ENCODE data around the gene SERPINA10.

DNA sequence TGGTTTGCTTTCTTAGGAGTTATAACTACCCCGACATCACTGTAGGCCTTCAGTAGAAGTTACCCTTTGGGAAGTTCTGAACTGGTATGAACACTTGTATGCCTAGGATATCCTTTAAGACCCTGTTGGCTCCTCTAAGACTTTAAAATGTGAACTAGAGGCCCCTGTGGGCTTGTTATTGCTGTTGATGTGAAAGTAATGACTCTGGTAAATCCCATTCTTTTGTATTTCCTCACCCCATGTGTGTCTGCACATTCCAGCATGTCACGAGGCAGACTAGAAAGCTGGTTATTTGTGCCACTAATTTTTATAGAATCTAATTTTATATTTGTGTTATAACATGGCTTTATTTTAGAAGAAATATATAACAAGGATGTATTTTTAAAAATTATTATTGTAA lies 48.9 kb downstream of the SERPINA10 start:
- TF ChIP-seq, protein P1, sequence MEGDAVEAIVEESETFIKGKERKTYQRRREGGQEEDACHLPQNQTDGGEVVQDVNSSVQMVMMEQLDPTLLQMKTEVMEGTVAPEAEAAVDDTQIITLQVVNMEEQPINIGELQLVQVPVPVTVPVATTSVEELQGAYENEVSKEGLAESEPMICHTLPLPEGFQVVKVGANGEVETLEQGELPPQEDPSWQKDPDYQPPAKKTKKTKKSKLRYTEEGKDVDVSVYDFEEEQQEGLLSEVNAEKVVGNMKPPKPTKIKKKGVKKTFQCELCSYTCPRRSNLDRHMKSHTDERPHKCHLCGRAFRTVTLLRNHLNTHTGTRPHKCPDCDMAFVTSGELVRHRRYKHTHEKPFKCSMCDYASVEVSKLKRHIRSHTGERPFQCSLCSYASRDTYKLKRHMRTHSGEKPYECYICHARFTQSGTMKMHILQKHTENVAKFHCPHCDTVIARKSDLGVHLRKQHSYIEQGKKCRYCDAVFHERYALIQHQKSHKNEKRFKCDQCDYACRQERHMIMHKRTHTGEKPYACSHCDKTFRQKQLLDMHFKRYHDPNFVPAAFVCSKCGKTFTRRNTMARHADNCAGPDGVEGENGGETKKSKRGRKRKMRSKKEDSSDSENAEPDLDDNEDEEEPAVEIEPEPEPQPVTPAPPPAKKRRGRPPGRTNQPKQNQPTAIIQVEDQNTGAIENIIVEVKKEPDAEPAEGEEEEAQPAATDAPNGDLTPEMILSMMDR (IDR thresholded peaks at IDR 0.05; ENCODE audit: low read depth, low read length), result no peak
- TF ChIP-seq POLR2A (IDR thresholded peaks at IDR 0.05; ENCODE audit: extremely low read depth, insufficient read length) (no peak), MYC (IDR thresholded peaks at IDR 0.05; ENCODE audit: low read depth, low read length) (no peak)
- TF ChIP-seq, protein P2, sequence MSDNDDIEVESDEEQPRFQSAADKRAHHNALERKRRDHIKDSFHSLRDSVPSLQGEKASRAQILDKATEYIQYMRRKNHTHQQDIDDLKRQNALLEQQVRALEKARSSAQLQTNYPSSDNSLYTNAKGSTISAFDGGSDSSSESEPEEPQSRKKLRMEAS (IDR thresholded peaks at IDR 0.05; ENCODE audit: low read depth, low read length), result no peak

All from NB4 (cell line).